Adrenal gland (tissue), 12 donors: Measurements from ENCODE around the gene SCNN1G. TPM values are rescaled to one million over a fixed set of nuclear protein-coding genes. Genes with fewer than 3 reads are reported as not detected.

Source experiments
- DNase-seq, 7 donors: peaks; one replicate each; pipeline ENCODE4 v3.0.0-alpha.2; 2019 to 2020
- H3K27ac ChIP-seq, 5 donors: fragments of 200-600 bp; sonication (generic) in 4 of 5; 1 replicate in 3 of 5; 2 replicates in 2 of 5; pipeline versions ENCODE4 v1.5.1 to v1.8.0; 2016 to 2020; ENCODE audit warnings: mild to moderate bottlenecking in 1 of 5
- H3K27me3 ChIP-seq: fragments of 200-600 bp; 2 replicates; pipeline ENCODE4 v1.8.0; 2021
- H3K36me3 ChIP-seq, 2 donors: fragments of 200-600 bp; replicated peaks in 1 of 2; 1 replicate in 1 of 2; 2 replicates in 1 of 2; pipeline versions ENCODE4 v1.5.1 to v1.8.0; 2018 to 2022
- H3K4me1 ChIP-seq, 2 donors: fragments of 200-600 bp; replicated peaks in 1 of 2; 1 replicate in 1 of 2; 2 replicates in 1 of 2; pipeline versions ENCODE4 v1.5.1 to v1.8.0; 2018 to 2021
- H3K4me3 ChIP-seq, 4 donors: fragments of 200-600 bp; sonication (generic) in 3 of 4; one replicate each; pipeline ENCODE4 v1.5.1; 2016 to 2018
- H3K9me3 ChIP-seq, 3 donors: fragments of 200-600 bp; sonication (generic) in 1 of 3; replicated peaks in 1 of 3; 1 replicate in 2 of 3; 2 replicates in 1 of 3; pipeline versions ENCODE4 v1.5.1 to v1.8.0; 2016 to 2021
- POLR2A ChIP-seq, 2 donors: fragments of 450-650 bp; IDR thresholded peaks; one replicate each; pipeline ENCODE4 v1.6.1; 2017; ENCODE audit warnings: antibody characterized with exemption in 2 of 2, mild to moderate bottlenecking in 2 of 2, moderate library complexity in 1 of 2
- WGBS, 4 donors: extraction: QIAGEN DNeasy Blood & Tissue Kit in 2 of 4; methylation state at CpG; one replicate each; pipeline versions ENCODE4 v1.1.5 to v1.1.7; 2013 to 2017; 5-methylcytosine and 5-hydroxymethylcytosine counted together
- intact Hi-C, 2 donors: fragments of 100-400 bp; cut with DNase I; formaldehyde crosslinking; loops; one replicate each; pipeline versions ENCODE4 v1.14.1 to v1.15.0; 2022 to 2023
- polyA plus RNA-seq, 3 donors: library from polyadenylated mRNA; stranded (reverse); fragments of 200-250 nt in 2 of 3; fragments of 350-450 nt in 1 of 3; fragmentation: Illumina TruSeq in 1 of 3; extraction: RNeasy Lipid Tissue Mini Kit (QIAGEN cat#74804) in 1 of 3; gene quantifications; one replicate each; pipeline ENCODE4 v1.2.3, GENCODE V29; 2013 to 2014
- total RNA-seq, 9 donors: library from RNA; depleted of rRNA in 4 of 9; stranded (reverse); fragments of >200 nt in 4 of 9; fragments of 120-200 nt in 1 of 9; fragmentation: NEBNext Ultra II Directional in 1 of 9; extraction: Animal tissue kit (Norgen Biotek cat#: 25700) in 1 of 9; gene quantifications; one replicate each; pipeline versions ENCODE4 v1.1.0 to v1.2.4, GENCODE V29; 2013 to 2023
- TF ChIP-seq, protein P1 (sequence below), 6 experiments: fragments of 450-650 bp in 4 of 6; fragments of 200-600 bp in 2 of 6; sonication (generic) in 1 of 6; IDR thresholded peaks; 1 replicate in 5 of 6; 2 replicates in 1 of 6; pipeline versions ENCODE4 v1.5.1 to v1.8.0; 2016 to 2021; ENCODE audit warnings: antibody characterized with exemption in 6 of 6, mild to moderate bottlenecking in 2 of 6, moderate library complexity in 1 of 6
- donor health status: healthy with polysubstance abuse.
- donor health status: Bipolar disorder and iron deficiency.
- donor health status: DM: yes; HTN: yes; CAD: no.
- donor health status: DM: no; HTN: no; CAD: no.
- donor health status: DM: no; HTN: no; CAD: no.
- donor health status: DM: yes; HTN: yes; CAD: no.

SCNN1G gene
- total and polyA plus RNA-seq, 12 donors: 0.07 to 0.11 (median 0.08) TPM; not detected in 9

DNA sequence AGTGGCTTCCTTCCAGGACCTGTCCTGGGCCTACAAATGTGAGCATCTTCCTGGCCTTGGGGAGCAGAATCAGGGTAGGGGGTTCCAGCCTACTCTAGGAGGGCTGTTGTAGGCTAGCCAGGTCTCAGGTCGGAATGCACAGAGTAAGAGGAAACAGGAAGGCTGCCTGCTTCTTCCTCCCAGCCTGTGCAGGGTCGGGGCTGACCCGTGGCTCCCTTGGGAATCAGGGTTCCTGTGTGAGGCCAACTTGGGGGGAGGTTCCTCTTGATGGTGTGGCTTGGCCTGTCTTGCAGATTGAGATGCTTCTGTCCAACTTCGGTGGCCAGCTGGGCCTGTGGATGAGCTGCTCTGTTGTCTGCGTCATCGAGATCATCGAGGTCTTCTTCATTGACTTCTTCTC lies 32.3 kb downstream of the SCNN1G start:
- TF ChIP-seq POLR2A (IDR thresholded peaks at IDR 0.05): no peak
- TF ChIP-seq, protein P1, sequence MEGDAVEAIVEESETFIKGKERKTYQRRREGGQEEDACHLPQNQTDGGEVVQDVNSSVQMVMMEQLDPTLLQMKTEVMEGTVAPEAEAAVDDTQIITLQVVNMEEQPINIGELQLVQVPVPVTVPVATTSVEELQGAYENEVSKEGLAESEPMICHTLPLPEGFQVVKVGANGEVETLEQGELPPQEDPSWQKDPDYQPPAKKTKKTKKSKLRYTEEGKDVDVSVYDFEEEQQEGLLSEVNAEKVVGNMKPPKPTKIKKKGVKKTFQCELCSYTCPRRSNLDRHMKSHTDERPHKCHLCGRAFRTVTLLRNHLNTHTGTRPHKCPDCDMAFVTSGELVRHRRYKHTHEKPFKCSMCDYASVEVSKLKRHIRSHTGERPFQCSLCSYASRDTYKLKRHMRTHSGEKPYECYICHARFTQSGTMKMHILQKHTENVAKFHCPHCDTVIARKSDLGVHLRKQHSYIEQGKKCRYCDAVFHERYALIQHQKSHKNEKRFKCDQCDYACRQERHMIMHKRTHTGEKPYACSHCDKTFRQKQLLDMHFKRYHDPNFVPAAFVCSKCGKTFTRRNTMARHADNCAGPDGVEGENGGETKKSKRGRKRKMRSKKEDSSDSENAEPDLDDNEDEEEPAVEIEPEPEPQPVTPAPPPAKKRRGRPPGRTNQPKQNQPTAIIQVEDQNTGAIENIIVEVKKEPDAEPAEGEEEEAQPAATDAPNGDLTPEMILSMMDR (IDR thresholded peaks at IDR 0.05): no peak
- DNase-seq: no peak
- WGBS, 4 donors: 76 to 88% (median 79%) methylated on average over 3 to 7 of the region's 7 CpGs
- H3K27ac ChIP-seq: no peak overlapping the region
- H3K4me1 ChIP-seq: no peaks in the 10 kb centered on the region
- intact Hi-C loops: no loop called here
- no peaks in the 10 kb centered on the region for H3K27me3 ChIP-seq
- H3K36me3 ChIP-seq: no peaks in the 10 kb centered on the region
- no peaks in the 10 kb centered on the region for H3K9me3 ChIP-seq
- H3K4me3 ChIP-seq: no peak overlapping the region

DNA sequence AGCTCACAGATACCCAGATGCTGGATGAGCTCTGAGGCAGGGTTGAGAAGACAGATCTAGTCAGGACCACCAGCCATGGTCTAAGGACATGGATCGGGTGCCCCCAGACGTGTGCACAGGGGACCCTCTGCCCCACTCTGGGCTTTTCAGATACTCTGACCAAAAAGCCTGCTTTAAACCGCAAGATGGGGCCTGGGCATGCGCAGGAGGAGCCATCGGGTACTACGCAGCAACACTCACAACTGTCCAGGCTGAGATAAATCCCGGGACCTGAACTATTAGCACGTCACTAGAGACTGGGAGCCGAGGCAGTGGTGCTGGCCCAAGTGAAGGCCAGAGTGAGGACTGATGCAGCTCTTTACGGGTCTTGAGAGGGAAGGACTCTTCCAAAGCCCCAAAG lies 32.9 kb downstream of the SCNN1G start:
- no peak for DNase-seq
- intact Hi-C loops: no loop called here
- H3K4me3 ChIP-seq: no peak overlapping the region
- H3K27me3 ChIP-seq: no peaks in the 10 kb centered on the region
- no peaks in the 10 kb centered on the region for H3K9me3 ChIP-seq
- H3K4me1 ChIP-seq: no peaks in the 10 kb centered on the region
- no peak overlapping the region for H3K27ac ChIP-seq
- TF ChIP-seq, protein P1 (IDR thresholded peaks at IDR 0.05): no peak
- no peak for TF ChIP-seq POLR2A (IDR thresholded peaks at IDR 0.05)
- no peaks in the 10 kb centered on the region for H3K36me3 ChIP-seq
- WGBS, 4 donors: 70 to 85% (median 81%) methylated on average over 4 to 10 of the region's 10 CpGs

DNA sequence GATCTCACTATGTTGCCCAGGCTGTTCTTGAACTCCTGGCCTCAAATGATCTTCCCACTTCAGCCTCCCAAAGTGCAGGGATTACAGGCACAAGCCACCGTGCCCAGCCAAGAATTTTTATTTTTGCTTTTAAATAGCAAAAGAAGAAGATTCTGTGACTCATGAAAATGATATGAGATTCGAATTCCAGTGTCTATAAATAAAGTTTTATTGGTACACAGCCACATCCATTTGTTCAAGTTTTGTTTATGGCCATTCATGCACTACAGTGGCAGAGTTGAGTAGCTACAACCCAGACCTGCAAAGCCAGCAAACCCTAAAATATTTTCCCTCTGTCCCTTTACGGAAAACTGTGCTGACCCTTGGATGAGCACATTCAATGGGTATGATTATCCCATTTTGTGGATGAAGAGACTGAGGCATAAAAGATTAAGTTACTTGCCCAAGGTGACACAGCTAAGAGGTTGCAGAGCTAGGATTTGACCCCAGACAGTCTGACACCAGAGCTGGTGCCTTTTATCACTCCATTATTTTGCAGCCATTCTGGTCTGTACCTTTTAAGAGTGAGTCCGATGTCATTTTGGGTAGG lies 34.2 kb downstream of the SCNN1G start:
- H3K4me1 ChIP-seq: no peaks in the 10 kb centered on the region
- no peak for DNase-seq
- 82 to 84% (median 82%) methylated on average over 4 of the region's 4 CpGs for WGBS, 4 donors
- H3K36me3 ChIP-seq: no peaks in the 10 kb centered on the region
- TF ChIP-seq, protein P1 (IDR thresholded peaks at IDR 0.05): no peak
- no peak for TF ChIP-seq POLR2A (IDR thresholded peaks at IDR 0.05)
- intact Hi-C loops: no loop called here
- H3K27me3 ChIP-seq: no peaks in the 10 kb centered on the region
- H3K27ac ChIP-seq: no peak overlapping the region
- no peaks in the 10 kb centered on the region for H3K9me3 ChIP-seq
- H3K4me3 ChIP-seq: no peak overlapping the region

DNA sequence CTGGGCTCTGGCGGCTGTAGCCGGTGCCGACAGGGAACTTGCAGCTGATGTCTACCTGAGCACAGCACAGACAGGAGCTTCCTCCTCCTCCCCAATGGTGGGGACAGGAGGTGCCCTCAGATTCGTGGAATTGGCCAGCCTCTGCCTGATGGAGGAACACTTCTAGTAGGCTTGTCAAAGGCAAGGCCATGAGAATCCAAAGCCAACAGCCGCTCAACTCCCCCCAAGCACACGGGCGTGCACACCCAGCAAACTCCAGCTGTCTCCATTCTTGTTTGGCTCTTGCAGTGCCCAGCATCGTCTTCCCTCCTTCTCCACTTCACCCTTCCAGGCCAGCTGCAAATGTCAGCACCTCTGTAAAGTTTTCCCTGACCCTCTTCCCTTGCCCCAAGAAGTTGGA lies 35.1 kb downstream of the SCNN1G start:
- DNase-seq: no peak
- H3K27ac ChIP-seq: no peak overlapping the region
- H3K4me3 ChIP-seq: no peak overlapping the region
- H3K9me3 ChIP-seq: no peaks in the 10 kb centered on the region
- H3K4me1 ChIP-seq: no peaks in the 10 kb centered on the region
- H3K27me3 ChIP-seq: no peaks in the 10 kb centered on the region
- TF ChIP-seq POLR2A (IDR thresholded peaks at IDR 0.05): no peak
- TF ChIP-seq, protein P1 (IDR thresholded peaks at IDR 0.05): no peak
- intact Hi-C loops: no loop called here
- no peaks in the 10 kb centered on the region for H3K36me3 ChIP-seq
- WGBS, 4 donors: 71 to 80% (median 75%) methylated on average over 4 to 8 of the region's 8 CpGs
